Spleen (tissue), 7 donors: Measurements from ENCODE around the gene ADAMTSL1.

Source experiments
- CTCF ChIP-seq, 11 experiments: fragments of 200-600 bp in 7 of 11; fragments of 450-650 bp in 4 of 11; sonication (generic) in 4 of 11; IDR thresholded peaks in 8 of 11; conservative IDR thresholded peaks in 3 of 11; 1 replicate in 7 of 11; 2 replicates in 4 of 11; pipeline versions ENCODE4 v1.4.0 to v1.8.0; 2016 to 2021; ENCODE audit warnings: antibody characterized with exemption in 11 of 11, inconsistent platforms in 4 of 11, mild to moderate bottlenecking in 1 of 11
- POLR2A ChIP-seq, 3 donors: fragments of 450-650 bp; IDR thresholded peaks; one replicate each; pipeline ENCODE4 v1.5.1; 2017; ENCODE audit warnings: antibody characterized with exemption in 3 of 3, mild to moderate bottlenecking in 1 of 3
- POLR2AphosphoS5 ChIP-seq, 3 donors: sonication (generic); formaldehyde crosslinking; IDR thresholded peaks; one replicate each; pipeline ENCODE4 v1.5.1; 2017; ENCODE audit warnings: antibody characterized with exemption in 3 of 3
- donor health status: DM: no; HTN: no; CAD: no; lungs with moderate emphysema.
- donor health status: DM: no; HTN: no; CAD: no.
- donor health status: DM: no; HTN: no; CAD: no.

GRCh38 chr9:18739641-18740318 lies 265.8 kb downstream of the ADAMTSL1 start:
- TF ChIP-seq POLR2A (IDR thresholded peaks at IDR 0.05) (no peak), CTCF (IDR thresholded peaks at IDR 0.05 in 8 of 11, conservative IDR thresholded peaks at IDR 0.05 in 3 of 11) (no peak), POLR2AphosphoS5 (IDR thresholded peaks at IDR 0.05) (no peak)
